ENCODE results near the gene GNG14.

DNA sequence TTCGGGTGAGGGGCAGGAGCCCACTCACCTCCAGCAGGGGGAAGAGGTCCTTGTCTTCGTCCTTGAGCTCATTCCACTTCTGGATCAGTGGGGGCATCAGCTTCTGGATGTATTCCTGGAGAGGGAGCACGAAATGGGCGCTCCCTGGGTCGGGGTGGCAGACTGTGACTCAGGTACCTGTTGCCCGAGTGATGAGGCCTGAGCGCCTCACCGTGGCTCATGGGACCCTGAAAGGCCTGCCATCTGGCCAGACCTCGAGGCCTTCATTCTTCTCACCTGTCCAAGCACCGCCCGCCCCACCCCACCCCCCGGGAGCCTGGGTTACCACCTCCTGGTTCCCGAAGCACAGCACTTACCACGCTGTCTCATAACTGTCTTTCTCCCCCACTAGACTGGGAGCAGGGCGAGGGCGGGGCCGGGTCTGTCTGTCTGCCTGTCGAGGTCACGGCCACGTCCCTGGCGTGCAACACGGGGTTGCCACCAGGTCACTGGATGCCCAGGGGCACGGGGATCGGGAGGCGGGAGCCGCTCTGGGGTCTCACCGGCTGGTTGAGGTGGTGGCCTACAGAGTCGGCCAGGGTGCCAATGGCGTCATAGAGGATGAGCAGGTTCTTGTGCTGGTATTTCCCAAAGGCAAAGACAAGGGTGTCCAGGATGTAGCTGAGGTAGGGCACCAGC lies 18.0 kb downstream of the GNG14 start:
- TF ChIP-seq, protein P1, sequence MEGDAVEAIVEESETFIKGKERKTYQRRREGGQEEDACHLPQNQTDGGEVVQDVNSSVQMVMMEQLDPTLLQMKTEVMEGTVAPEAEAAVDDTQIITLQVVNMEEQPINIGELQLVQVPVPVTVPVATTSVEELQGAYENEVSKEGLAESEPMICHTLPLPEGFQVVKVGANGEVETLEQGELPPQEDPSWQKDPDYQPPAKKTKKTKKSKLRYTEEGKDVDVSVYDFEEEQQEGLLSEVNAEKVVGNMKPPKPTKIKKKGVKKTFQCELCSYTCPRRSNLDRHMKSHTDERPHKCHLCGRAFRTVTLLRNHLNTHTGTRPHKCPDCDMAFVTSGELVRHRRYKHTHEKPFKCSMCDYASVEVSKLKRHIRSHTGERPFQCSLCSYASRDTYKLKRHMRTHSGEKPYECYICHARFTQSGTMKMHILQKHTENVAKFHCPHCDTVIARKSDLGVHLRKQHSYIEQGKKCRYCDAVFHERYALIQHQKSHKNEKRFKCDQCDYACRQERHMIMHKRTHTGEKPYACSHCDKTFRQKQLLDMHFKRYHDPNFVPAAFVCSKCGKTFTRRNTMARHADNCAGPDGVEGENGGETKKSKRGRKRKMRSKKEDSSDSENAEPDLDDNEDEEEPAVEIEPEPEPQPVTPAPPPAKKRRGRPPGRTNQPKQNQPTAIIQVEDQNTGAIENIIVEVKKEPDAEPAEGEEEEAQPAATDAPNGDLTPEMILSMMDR (IDR thresholded peaks at IDR 0.05; ENCODE audit: borderline replicate concordance, extremely low read depth, low read length, poor library complexity, severe bottlenecking), result no peak
- TF ChIP-seq EZH2 (IDR thresholded peaks at IDR 0.05; ENCODE audit: borderline replicate concordance, low read depth, low read length, severe bottlenecking), result no peak
